DND-41 (cell line): ENCODE results near the gene ZNF564.

Experiments
- ATAC-seq: fragments of 200-7000 bp; cut with Tn5 transposase; 3 replicates; pipeline ENCODE4 v1.9.1; 2021; ENCODE audit warnings: low read depth; ENCODE audit not compliant: insufficient read depth
- DNase-seq: peaks from one replicate; pipeline ENCODE4 v3.0.0-alpha.2; 2020
- H2AFZ ChIP-seq: 2 replicates; pipeline ENCODE4 v1.6.0; 2012; ENCODE audit warnings: low read depth, low read length
- H3K27ac ChIP-seq: 2 replicates; pipeline ENCODE4 v1.5.1; 2012; ENCODE audit warnings: low read length, inconsistent platforms
- H3K27me3 ChIP-seq: fragments of 200-600 bp; sonication (generic); 2 replicates; pipeline ENCODE4 v1.6.0; 2012; ENCODE audit warnings: low read length, mild to moderate bottlenecking, inconsistent platforms; ENCODE audit not compliant: insufficient read depth, poor library complexity
- H3K36me3 ChIP-seq: 2 replicates; pipeline ENCODE4 v1.5.1; 2012; ENCODE audit warnings: low read length, inconsistent platforms; ENCODE audit not compliant: insufficient read depth
- H3K4me1 ChIP-seq: 2 replicates; pipeline ENCODE4 v1.5.1; 2012; ENCODE audit warnings: mild to moderate bottlenecking, low read length; ENCODE audit not compliant: insufficient read depth
- H3K4me2 ChIP-seq: 2 replicates; pipeline ENCODE4 v1.6.0; 2012; ENCODE audit warnings: mild to moderate bottlenecking, moderate library complexity, low read length, inconsistent platforms; ENCODE audit not compliant: insufficient read depth
- H3K4me3 ChIP-seq, 2 experiments: fragments of 200-600 bp in 1 of 2; shearing (Covaris generic) in 1 of 2; 2 replicates each; pipeline ENCODE4 v1.5.1; 2012 to 2016; ENCODE audit warnings: inconsistent platforms in 2 of 2, low read length in 2 of 2, mild to moderate bottlenecking in 2 of 2, low read depth in 1 of 2, moderate library complexity in 1 of 2
- H3K79me2 ChIP-seq: 2 replicates; pipeline ENCODE4 v1.6.0; 2012; ENCODE audit warnings: low read length, inconsistent platforms; ENCODE audit not compliant: insufficient read depth
- H3K9ac ChIP-seq: 2 replicates; pipeline ENCODE4 v1.6.0; 2012; ENCODE audit warnings: low read depth, mild to moderate bottlenecking, inconsistent platforms, low read length, moderate library complexity
- H3K9me3 ChIP-seq: 2 replicates; pipeline ENCODE4 v1.5.1; 2012; ENCODE audit warnings: low read length, moderate library complexity, mild to moderate bottlenecking, inconsistent platforms; ENCODE audit not compliant: insufficient read depth, severe bottlenecking
- H4K20me1 ChIP-seq: 2 replicates; pipeline ENCODE4 v1.6.0; 2012; ENCODE audit warnings: low read length; ENCODE audit not compliant: insufficient read depth
- CTCF ChIP-seq: IDR thresholded peaks from 2 replicates; pipeline ENCODE4 v1.5.1; 2012; ENCODE audit warnings: borderline replicate concordance, low read length, moderate library complexity, mild to moderate bottlenecking; ENCODE audit not compliant: poor library complexity, severe bottlenecking; ENCODE audit errors: extremely low read depth
- EZH2 ChIP-seq: IDR thresholded peaks from 3 replicates; pipeline ENCODE4 v1.6.1; 2012; ENCODE audit warnings: borderline replicate concordance, low read depth, mild to moderate bottlenecking, moderate library complexity, low read length, inconsistent platforms; ENCODE audit not compliant: severe bottlenecking

The ZNF564 gene

GRCh38 chr19:12544401-12544876 lies 6.8 kb downstream of the ZNF564 start:
- ATAC-seq (no peak), DNase-seq (no peak)
- Histone ChIP-seq H3K9me3 (no peaks in the 10 kb centered on the region), H3K36me3 (peaks cover 42% of the 10 kb centered on the region), H3K4me2 (no peak overlapping the region), H3K27me3 (no peaks in the 10 kb centered on the region), H4K20me1 (peaks cover 10% of the 10 kb centered on the region), H3K79me2 (peaks cover 87% of the 10 kb centered on the region), H3K27ac (no peak overlapping the region), H3K4me1 (peaks cover 8% of the 10 kb centered on the region), H2AFZ (no peak overlapping the region), H3K4me3 (no peak overlapping the region), H3K9ac (no peak overlapping the region)
- TF ChIP-seq CTCF (no peak), EZH2 (no peak)

- H4K20me1 ChIP-seq: peaks cover 7% of the 10 kb centered on the region; the same call in 1 of the 2 replicates
- no peaks in the 10 kb centered on the region for H3K9me3 ChIP-seq
- no peak overlapping the region for H3K27ac ChIP-seq
- H3K4me1 ChIP-seq: peaks cover 2% of the 10 kb centered on the region; the same call in 1 of the 2 replicates
- ATAC-seq: 0 out of 3 replicates have a peak, but pooled peaks have one; percentile 31
- no peak overlapping the region for H2AFZ ChIP-seq
- no peak overlapping the region for H3K4me2 ChIP-seq
- H3K79me2 ChIP-seq: peaks cover 83% of the 10 kb centered on the region
- TF ChIP-seq EZH2 (no peak), CTCF (no peak)
- H3K4me3 ChIP-seq: no peak overlapping the region
- no peak overlapping the region for H3K9ac ChIP-seq
- peaks cover 36% of the 10 kb centered on the region for H3K36me3 ChIP-seq
- H3K27me3 ChIP-seq: no peaks in the 10 kb centered on the region
- no peak for DNase-seq
Measured at GRCh38 chr19:12543855-12544254, 7.4 kb downstream of the ZNF564 start.

GRCh38 chr19:12527034-12527836 lies 24.0 kb downstream of the ZNF564 start:
- Histone ChIP-seq H3K79me2 (peaks cover 28% of the 10 kb centered on the region), H3K27ac (no peak overlapping the region), H3K36me3 (peaks cover 84% of the 10 kb centered on the region), H3K4me1 (no peaks in the 10 kb centered on the region), H4K20me1 (no peaks in the 10 kb centered on the region), H3K9ac (no peak overlapping the region), H3K4me3 (peak overlapping the region; percentile 5 to 10; a peak in 1 of 4 replicates), H3K4me2 (no peak overlapping the region), H3K9me3 (peaks cover 82% of the 10 kb centered on the region), H2AFZ (no peak overlapping the region), H3K27me3 (no peaks in the 10 kb centered on the region)
- no peak for TF ChIP-seq EZH2
- no peak for TF ChIP-seq CTCF
- ATAC-seq: no peak
- no peak for DNase-seq
